NT2/D1 (cell line): ENCODE results near the gene STAT6.

Experiments used
- YY1 ChIP-seq: IDR thresholded peaks from 2 replicates; pipeline ENCODE4 v1.6.1; 2011; ENCODE audit not compliant: insufficient read length, insufficient read depth
- ZNF274 ChIP-seq: IDR thresholded peaks from 2 replicates; pipeline ENCODE4 v1.6.1; 2011; ENCODE audit warnings: mild to moderate bottlenecking, low read depth, low read length

GRCh38 chr12:57112492-57113294, 1.5 kb upstream of the STAT6 start:
- TF ChIP-seq YY1 (no peak), ZNF274 (no peak)
